Calu3 (cell line): ENCODE data around the gene OTULINL. TPM values are rescaled to one million over a fixed set of nuclear protein-coding genes. Genes with fewer than 3 reads are reported as not detected.
A peak's percentile ranks its signal among the peaks of the same experiment; 100 is the strongest.

Experiments used
- Bru-seq: library from RNA; stranded (reverse); fragments of 400-500 nt; gene quantifications from one replicate; lab custom pipeline; 2021; lab: Mats Ljungman, UMichigan
- BruChase-seq, 2 experiments: library from RNA; stranded (reverse); fragments of 400-500 nt; gene quantifications; one replicate each; lab custom pipeline; 2021; lab: Mats Ljungman, UMichigan
- BruUV-seq: library from RNA; stranded (reverse); fragments of 400-500 nt; replicated peaks from 2 replicates; lab custom pipeline; 2021; lab: Mats Ljungman, UMichigan
- CTCF ChIA-PET: fragments of 300-600 bp; sonication (Branson Sonifier 250); formaldehyde crosslinking; loops from one replicate; lab custom pipeline; 2022; ENCODE audit warnings: antibody characterized with exemption; lab: Charles Lee
- DNase-seq: peaks from one replicate; pipeline ENCODE4 v3.0.0; 2022
- H3K27ac Mint-ChIP-seq: one replicate; pipeline ENCODE4 v1.8.0; 2022; ENCODE audit warnings: mixed read lengths; ENCODE audit not compliant: unreplicated experiment
- H3K27me3 Mint-ChIP-seq: one replicate; pipeline ENCODE4 v1.8.0; 2022; ENCODE audit warnings: mixed read lengths; ENCODE audit not compliant: unreplicated experiment
- H3K36me3 Mint-ChIP-seq: one replicate; pipeline ENCODE4 v1.8.0; 2022; ENCODE audit warnings: mild to moderate bottlenecking, moderate library complexity, mixed read lengths; ENCODE audit not compliant: insufficient read depth, unreplicated experiment
- H3K4me1 Mint-ChIP-seq: one replicate; pipeline ENCODE4 v1.8.0; 2022; ENCODE audit warnings: mild to moderate bottlenecking, low read depth, mixed read lengths; ENCODE audit not compliant: unreplicated experiment
- H3K4me3 Mint-ChIP-seq: one replicate; pipeline ENCODE4 v1.8.0; 2022; ENCODE audit warnings: mild to moderate bottlenecking, low read depth, moderate library complexity, mixed read lengths; ENCODE audit not compliant: unreplicated experiment
- H3K9me3 Mint-ChIP-seq: one replicate; pipeline ENCODE4 v1.8.0; 2022; ENCODE audit warnings: low read depth, mixed read lengths; ENCODE audit not compliant: unreplicated experiment
- CTCF ChIP-seq: fragments of 200-600 bp; IDR thresholded peaks from one replicate; pipeline ENCODE4 v1.8.0; 2022; ENCODE audit warnings: antibody characterized with exemption; ENCODE audit not compliant: unreplicated experiment
- intact Hi-C: fragments of 100-400 bp; cut with micrococcal nuclease; formaldehyde crosslinking; loops from one replicate; pipeline ENCODE4 v1.10.0; 2022; ENCODE audit not compliant: unreplicated experiment
- long read RNA-seq: library from polyadenylated mRNA; stranded (forward); transcript quantifications from one replicate; pipeline ENCODE4 v2.0.0, GENCODE V29; 2022
- total RNA-seq: library from RNA; stranded (reverse); gene quantifications from 2 replicates; pipeline ENCODE4 v1.2.3, GENCODE V29; 2022

The OTULINL gene
- 3.6 and 5.3 TPM in 2 replicates for total RNA-seq
- Bru-seq, nascent RNA, result percentile 46 among the genes with signal in this experiment
- BruChase-seq, experiment 1, labeled RNA remaining after a 6-hour chase, result percentile 47 among the genes with signal in this experiment
- BruChase-seq, experiment 2, labeled RNA remaining after a 2-hour chase, result percentile 43 among the genes with signal in this experiment
- long read RNA-seq, transcript OTULINL-201 (8 exons, 3,597 nt), result major isoform, 14 of 18 reads
- long read RNA-seq, partial matches to known transcripts, result 0 of 18 reads
- long read RNA-seq, other reads (novel, unspliced or antisense), result 4 of 18 reads

DNA sequence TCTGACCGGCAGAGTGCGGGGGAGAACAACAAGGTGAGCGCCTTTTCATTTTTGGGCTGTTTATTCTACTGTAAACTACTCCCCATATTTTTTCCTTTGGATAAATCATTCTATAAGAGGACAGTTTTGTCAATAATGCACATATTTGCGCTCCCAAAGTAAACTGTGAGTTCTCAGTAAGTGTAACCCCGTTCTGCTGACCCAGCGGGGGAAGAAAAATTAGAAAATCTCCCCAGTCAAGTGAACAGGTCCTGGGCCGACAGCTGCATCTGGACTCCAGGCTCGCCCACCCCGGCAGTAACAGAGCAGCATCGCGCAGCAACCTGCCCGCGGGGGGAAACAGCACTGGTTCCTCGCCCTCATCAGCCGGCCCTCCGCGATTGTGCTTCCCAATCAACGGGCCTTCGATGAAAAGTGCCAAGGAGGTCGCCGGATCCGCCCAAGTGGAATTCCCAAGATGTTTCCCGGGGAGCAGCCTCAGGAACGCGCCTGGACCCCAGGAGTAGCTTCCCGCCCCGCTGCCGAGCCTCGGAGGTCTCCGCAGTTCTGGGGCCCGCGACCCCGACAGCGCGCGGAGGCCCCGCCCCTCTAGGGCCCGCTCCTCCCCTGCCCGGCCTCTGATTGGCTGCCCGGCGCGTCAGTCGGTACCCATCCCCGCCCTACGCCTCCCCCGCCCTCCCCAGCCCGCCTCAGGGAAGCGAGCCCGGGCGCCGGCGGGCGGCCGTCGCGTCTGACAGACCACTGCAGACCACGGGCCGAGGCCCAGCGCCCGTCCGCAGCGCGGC, at the start of gene OTULINL:
TSS of gene OTULINL (plus strand) at position 687 of the 785 bp plus-strand sequence. CDS start 103 bp downstream, outside the sequence.
- Mint-ChIP-seq H3K36me3 (peaks cover 25% of the 10 kb centered on the region), H3K4me1 (peaks cover 7% of the 10 kb centered on the region), H3K27ac (peak within 1 kb of the TSS; percentile 60), H3K9me3 (no peaks in the 10 kb centered on the region), H3K27me3 (peaks cover 11% of the 10 kb centered on the region), H3K4me3 (peak within 1 kb of the TSS; percentile 74)
- DNase-seq, result peak; percentile 91
- CTCF ChIA-PET, result interaction anchor here (0.7 to 1.2 kb wide), 2 partner anchors 67 to 74 kb away, joined by 3 to 4 read pairs; no protein-coding TSS in a partner anchor
- no peak for TF ChIP-seq CTCF
- intact Hi-C loops, result no loop called here
- no TSS peak for BruUV-seq

- Mint-ChIP-seq H3K36me3 (no peaks in the 10 kb centered on the region), H3K4me1 (no peaks in the 10 kb centered on the region), H3K27ac (no peak overlapping the region), H3K4me3 (no peak overlapping the region), H3K9me3 (no peaks in the 10 kb centered on the region), H3K27me3 (no peaks in the 10 kb centered on the region)
- intact Hi-C loops, result loop anchor here (5.0 kb wide), 1 partner anchor 115 kb away; no protein-coding TSS in a partner anchor
- CTCF ChIA-PET, result interaction anchor here (0.6 to 0.7 kb wide), 2 partner anchors 248 to 658 kb away, joined by 3 to 4 read pairs; no protein-coding TSS in a partner anchor
- BruUV-seq, result no TSS peak
- no peak for TF ChIP-seq CTCF
- DNase-seq, result no peak
These were observed 49.4 kb upstream of the OTULINL start for GRCh38 chr5:14532180-14532579.

GRCh38 chr5:14534773-14535172, 46.8 kb upstream of the OTULINL start:
- peaks cover 13% of the 10 kb centered on the region for H3K27me3 Mint-ChIP-seq
- no peak overlapping the region for H3K27ac Mint-ChIP-seq
- H3K36me3 Mint-ChIP-seq, result no peaks in the 10 kb centered on the region
- CTCF ChIA-PET, result no interaction called here
- BruUV-seq, result no TSS peak
- no peak for TF ChIP-seq CTCF
- intact Hi-C loops, result loop anchor here (5.0 kb wide), 1 partner anchor 113 kb away; no protein-coding TSS in a partner anchor
- DNase-seq, result no peak
- no peak overlapping the region for H3K4me3 Mint-ChIP-seq
- H3K9me3 Mint-ChIP-seq, result peaks cover 4% of the 10 kb centered on the region
- H3K4me1 Mint-ChIP-seq, result no peaks in the 10 kb centered on the region

DNA sequence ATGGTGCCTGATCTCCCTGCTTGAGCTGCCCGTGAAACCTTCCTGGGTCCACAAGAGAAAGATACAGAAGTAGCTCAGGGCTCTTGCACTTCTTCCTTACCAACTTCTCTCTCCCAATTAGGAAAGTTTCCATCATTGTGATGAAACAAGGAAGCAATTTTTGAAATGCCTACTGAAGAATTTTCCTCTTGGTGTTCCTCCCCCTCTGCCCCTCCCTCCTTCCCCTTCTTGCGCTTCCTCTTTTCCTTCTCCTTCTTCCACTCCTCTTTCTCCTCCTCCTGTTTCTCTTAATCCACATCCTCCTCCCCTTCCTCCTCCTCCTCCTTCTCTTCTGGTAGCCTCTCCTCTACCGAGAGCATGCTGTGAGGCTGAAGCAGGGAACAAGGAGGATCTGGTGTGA, 36.3 kb upstream of the OTULINL start:
- no peaks in the 10 kb centered on the region for H3K4me1 Mint-ChIP-seq
- intact Hi-C loops, result no loop called here
- H3K27me3 Mint-ChIP-seq, result peaks cover 62% of the 10 kb centered on the region
- H3K4me3 Mint-ChIP-seq, result no peak overlapping the region
- DNase-seq, result no peak
- H3K27ac Mint-ChIP-seq, result no peak overlapping the region
- CTCF ChIA-PET, result no interaction called here
- H3K36me3 Mint-ChIP-seq, result no peaks in the 10 kb centered on the region
- BruUV-seq, result no TSS peak
- TF ChIP-seq CTCF, result no peak
- peaks cover 3% of the 10 kb centered on the region for H3K9me3 Mint-ChIP-seq
